HG03045 (cell line): ENCODE data around the gene RYR1.
"Not testable (repeated sequence)": the region's sequence is repeated elsewhere in the genome, so short reads cannot be mapped to it uniquely, and the experiment has no call there.

ENCODE experiments used
- ATAC-seq: cut with Tn5 transposase; IDR thresholded peaks from one replicate; pipeline ENCODE4 v1.9.1; 2021; ENCODE audit warnings: mild to moderate bottlenecking, moderate library complexity; ENCODE audit not compliant: unreplicated experiment

The RYR1 gene

DNA sequence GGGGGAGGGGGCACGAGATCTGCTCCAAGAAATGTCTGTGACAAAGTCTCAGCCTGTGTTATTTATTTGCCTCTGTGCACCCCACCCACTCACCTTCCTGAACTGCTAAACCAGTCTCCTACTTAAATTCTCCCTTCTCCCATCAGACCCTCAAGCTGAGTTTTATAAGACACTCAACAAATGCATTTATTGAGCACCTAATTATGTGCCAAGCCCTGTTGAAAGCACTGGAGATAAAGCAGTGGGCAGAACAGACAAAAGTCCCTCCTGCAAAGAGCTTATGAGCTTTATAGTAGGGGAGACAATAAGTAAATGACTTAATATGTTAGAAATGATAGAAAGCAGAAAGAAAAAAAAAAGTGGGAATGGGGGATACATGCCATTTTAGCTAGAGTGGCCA is 34.0 kb upstream of the RYR1 start:
- ATAC-seq, result no peak

DNA sequence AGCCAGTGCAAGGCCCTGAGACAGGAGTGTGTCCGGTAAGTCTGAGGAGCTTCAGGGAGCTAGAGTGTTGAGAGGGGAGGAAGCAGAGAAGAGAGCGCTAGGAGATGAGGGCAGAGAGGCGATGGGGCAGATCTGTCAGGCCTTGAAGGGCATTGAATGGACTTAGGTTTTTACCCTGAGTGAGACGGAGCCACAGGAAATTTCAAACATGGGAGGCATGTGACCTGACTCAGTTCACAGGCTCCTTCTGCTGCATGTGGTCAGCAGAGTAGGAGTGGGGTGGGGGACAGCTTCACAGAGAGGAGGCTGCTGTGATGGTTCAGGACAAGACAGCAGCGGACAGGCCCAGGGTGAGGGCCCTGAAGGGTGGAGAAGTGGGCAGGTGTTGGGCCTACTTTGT is 33.1 kb upstream of the RYR1 start:
- no peak for ATAC-seq

GRCh38 chr19:38401148-38401547 is 32.3 kb upstream of the RYR1 start:
- no peak for ATAC-seq

GRCh38 chr19:38402623-38402966 is 30.9 kb upstream of the RYR1 start:
- ATAC-seq, result peak; percentile 3

- peak; percentile 94 for ATAC-seq
Measured at GRCh38 chr19:38402967-38403674, 30.4 kb upstream of the RYR1 start, which contains the start of gene FAM98C. TSS of gene FAM98C (plus strand) at chr19:38403093. CDS start at chr19:38403154, 61 bp downstream.

DNA sequence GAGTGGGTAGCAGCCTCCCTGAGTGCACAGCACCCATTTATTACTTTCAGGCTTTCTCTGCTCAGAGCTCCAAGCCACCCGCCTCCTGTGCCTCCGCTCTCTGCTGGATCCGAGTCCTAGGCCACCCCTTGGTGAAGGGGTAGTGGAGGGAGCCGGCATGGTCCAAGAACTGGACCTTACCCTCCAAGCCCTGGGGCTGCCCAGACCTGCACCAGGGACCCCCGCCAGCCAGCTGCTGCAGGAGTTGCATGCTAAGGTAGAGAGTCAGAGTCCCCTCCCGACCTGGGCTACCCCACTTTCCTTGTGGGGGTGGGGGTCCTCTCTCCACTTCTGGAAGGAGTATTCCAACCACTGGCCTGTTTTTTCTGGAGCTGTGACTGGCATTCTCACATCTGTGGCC is 28.6 kb upstream of the RYR1 start:
- no peak for ATAC-seq

GRCh38 chr19:38405276-38405675 is 28.2 kb upstream of the RYR1 start:
- ATAC-seq, result no peak

DNA sequence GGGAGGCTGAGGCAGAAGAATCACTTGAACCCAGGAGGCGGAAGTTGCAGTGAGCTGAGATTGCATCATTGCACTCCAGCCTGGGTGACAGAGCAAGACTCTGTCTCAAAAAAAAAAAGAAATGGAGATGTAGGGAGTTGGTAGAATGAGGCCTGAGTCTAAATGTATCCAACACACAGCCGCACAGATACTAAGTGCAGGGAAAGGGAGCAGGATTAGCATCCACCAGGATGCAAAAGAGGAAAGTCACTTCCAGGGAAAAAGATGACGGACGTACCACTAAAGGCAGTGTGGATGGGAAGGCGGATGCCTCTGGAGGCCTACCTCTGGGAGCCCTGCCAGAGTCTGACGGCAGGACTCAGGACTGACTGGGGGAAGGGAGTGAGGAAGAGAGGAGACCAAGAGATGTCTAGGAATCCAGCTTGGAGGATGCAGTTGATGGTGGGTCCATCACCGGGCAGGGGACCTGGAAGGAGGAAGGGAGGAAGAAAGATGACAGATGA is 23.8 kb upstream of the RYR1 start:
- ATAC-seq, result no peak

GRCh38 chr19:38410407-38410806 is 23.1 kb upstream of the RYR1 start:
- ATAC-seq, result not testable (repeated sequence)

DNA sequence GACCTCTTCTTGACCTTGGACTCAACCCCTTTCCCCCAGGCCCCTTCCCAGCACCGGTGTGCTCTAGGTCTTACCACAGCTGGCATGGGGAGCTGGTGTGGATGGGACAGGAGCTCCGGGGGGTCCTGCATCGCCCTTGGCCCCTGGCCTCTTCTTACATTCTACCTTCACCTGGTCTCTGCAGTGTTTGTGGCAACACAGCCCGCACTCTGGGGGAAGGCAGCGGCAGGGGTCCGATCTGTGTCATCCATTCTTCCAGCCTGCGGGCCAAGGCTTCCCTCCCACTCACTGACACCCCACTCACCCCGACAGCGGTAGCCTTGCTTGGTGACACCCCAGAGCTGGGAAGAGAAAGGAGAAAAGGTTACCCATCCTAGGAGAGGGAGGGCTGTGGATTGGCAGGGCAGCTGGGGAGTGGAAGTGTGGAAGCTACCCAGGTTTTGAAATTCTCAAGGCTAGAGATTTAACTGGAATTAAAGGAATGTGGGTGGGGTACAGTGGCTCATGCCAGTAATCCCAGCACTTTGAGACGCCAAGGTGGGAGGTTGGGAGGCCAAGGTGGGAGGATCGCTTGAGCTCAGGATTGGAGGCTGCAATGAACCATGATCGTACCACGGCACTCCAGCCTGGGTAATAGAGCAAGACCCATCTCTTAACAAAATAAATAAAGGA is 22.3 kb upstream of the RYR1 start:
- no peak for ATAC-seq

DNA sequence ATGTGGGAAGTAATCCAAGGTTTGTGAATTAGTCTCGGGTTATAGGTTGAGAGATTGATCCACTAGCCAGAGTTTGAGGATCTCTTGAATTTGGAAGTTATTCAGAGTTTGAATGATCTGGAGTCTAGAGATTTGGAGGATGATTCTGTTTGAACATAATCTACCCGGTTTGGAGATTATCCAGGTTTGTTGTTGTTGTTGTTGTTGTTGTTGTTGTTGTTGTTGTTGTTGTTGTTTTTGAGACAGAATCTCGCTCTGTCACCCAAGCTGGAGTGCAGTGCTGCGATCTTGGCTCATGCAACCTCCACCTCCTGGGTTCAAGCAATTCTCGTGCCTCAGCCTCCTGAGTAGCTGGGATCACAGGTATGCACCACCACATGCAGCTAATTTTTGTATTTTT is 21.6 kb upstream of the RYR1 start:
- ATAC-seq, result not testable (repeated sequence)

DNA sequence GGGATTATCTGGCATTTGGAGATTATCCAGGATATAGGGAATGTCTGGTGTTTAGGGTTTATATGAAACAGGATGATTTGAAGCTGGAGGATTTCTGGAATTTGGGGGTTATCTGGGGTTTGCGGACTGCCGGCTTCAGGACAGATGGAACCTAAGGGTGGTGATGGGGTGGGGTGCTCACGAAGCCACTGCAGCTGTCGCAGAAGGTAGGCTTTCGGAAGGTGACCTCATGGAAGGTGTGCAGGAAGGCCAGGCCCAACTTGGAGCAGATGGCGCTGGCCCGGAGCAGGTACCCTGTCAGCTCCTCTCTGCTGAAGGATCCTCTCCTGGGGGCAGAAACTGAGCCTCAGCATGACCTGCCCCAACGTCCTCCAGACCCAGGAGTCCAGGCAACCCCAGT is 21.0 kb upstream of the RYR1 start:
- ATAC-seq, result no peak

DNA sequence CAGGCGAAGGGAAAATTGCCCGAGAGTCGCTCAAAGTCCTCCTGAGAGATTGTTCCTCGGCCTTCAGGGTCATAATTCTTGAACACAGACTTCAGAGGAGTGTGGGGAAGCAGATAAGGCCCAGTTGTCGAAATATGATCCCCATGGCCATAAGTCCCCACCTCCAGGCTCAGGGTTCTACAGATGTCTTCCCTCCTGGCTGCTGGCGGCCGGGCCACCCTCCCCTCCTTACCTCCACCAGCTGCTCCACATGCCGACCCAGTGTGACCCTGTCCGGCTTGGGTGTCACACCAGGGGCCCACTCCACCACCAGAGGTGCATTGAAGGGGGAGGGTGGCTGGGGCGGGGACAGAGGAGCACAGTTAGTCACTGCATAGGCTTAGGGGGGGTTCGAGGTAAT is 20.5 kb upstream of the RYR1 start:
- ATAC-seq, result no peak

DNA sequence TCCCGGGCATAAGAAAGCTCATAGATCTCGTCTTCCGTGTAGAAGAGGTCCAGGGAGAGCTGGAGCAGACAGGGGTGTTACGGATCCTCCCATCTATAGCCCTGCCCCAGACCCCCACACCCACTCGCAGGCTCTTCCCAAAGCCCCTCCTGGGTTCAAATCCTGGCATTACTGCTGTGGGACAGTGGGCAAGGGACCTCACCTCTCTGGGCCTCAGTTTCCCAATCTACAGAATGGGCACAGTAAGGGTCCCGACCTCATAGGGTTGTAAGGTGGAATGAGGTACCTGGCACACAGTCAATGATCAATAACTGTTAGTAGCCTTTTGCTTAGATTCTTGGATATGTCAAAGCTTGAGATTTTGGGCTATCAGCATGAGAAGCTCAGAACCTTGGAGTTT is 20.1 kb upstream of the RYR1 start:
- ATAC-seq, result no peak

GRCh38 chr19:38417146-38417543 is 16.3 kb upstream of the RYR1 start:
- no peak for ATAC-seq

GRCh38 chr19:38417544-38418506 is 15.7 kb upstream of the RYR1 start:
- ATAC-seq, result no peak

- ATAC-seq, result no peak
Measured at GRCh38 chr19:38420935-38421334, 12.6 kb upstream of the RYR1 start.

DNA sequence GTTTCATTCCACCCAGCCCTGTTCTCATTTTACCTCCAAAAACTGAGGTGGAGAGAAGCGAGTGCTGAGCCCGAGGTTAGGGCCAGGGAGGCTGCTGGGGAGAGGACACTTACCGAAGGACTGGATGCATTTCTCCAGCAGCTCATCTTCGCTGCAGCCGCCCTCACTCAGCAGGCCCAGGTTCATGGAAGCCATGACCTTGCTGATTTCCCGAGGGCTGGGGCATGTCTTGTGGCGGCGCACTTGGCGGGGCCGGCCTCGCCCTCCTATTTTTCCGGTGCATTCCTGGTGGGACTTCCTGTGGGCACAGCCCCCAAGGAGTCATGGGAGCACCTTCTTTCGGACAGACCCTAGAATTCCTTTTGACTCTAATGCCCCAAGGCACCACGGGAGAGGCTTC is 11.6 kb upstream of the RYR1 start:
- ATAC-seq, result no peak

- no peak for ATAC-seq
Measured at GRCh38 chr19:38422438-38422837, 11.1 kb upstream of the RYR1 start.

DNA sequence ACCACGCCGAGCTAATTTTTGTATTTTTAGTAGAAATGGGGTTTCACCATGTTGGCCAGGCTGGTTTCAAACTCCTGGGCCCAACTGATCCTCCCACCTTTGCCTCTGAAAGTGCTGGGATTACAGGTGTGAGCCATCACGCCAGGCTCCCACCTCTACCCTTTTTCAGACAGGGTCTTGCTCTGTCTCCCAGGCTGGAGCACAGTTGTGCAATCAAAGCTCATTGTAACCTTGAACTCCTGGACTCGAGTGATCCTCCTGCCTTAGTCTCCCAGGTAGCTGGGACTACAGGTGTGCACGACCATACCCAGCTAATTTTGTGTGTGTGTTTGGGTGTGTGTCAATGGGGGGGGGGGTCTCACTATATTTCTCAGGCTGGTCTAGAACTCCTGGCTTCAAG is 9.2 kb upstream of the RYR1 start:
- no peak for ATAC-seq

- no peak for ATAC-seq
Measured at GRCh38 chr19:38425222-38425809, 8.2 kb upstream of the RYR1 start.
